Esophagus (tissue), 2 donors: ENCODE measurements around the gene KRTAP4-3. TPM values are rescaled to one million over a fixed set of nuclear protein-coding genes. Genes with fewer than 3 reads are reported as not detected.
"Not testable (repeated sequence)": the region's sequence is repeated elsewhere in the genome, so short reads cannot be mapped to it uniquely, and the experiment has no call there.

Experiments used
- H3K27ac ChIP-seq, 2 donors: one replicate each; pipeline ENCODE4 v1.5.1; 2013; ENCODE audit warnings: low read depth in 2 of 2, mild to moderate bottlenecking in 2 of 2, inconsistent platforms in 1 of 2, low read length in 1 of 2, moderate library complexity in 1 of 2
- H3K27me3 ChIP-seq, 2 donors: one replicate each; pipeline ENCODE4 v1.6.1; 2013; ENCODE audit warnings: low read length in 2 of 2, control low read depth in 1 of 2, mild to moderate bottlenecking in 1 of 2; ENCODE audit not compliant: insufficient read depth in 2 of 2, control insufficient read depth in 1 of 2
- H3K36me3 ChIP-seq, 2 donors: one replicate each; pipeline ENCODE4 v1.6.1; 2013; ENCODE audit warnings: low read length in 1 of 2; ENCODE audit not compliant: control insufficient read depth in 2 of 2, insufficient read depth in 2 of 2
- H3K4me1 ChIP-seq, 2 donors: one replicate each; pipeline ENCODE4 v1.6.1; 2013; ENCODE audit warnings: low read length in 1 of 2; ENCODE audit not compliant: control insufficient read depth in 2 of 2, insufficient read depth in 2 of 2
- H3K4me3 ChIP-seq, 2 donors: one replicate each; pipeline ENCODE4 v1.5.1; 2013; ENCODE audit warnings: low read length in 2 of 2, mild to moderate bottlenecking in 2 of 2, low read depth in 1 of 2, moderate library complexity in 1 of 2
- H3K9me3 ChIP-seq, 2 donors: one replicate each; pipeline ENCODE4 v1.6.1; 2013; ENCODE audit warnings: mild to moderate bottlenecking in 2 of 2, low read depth in 1 of 2, low read length in 1 of 2, moderate library complexity in 1 of 2; ENCODE audit not compliant: control insufficient read depth in 2 of 2, insufficient read depth in 1 of 2
- WGBS, 2 donors: extraction: QIAGEN DNeasy Blood & Tissue Kit; methylation state at CpG; one replicate each; pipeline ENCODE4 v1.1.7; 2013; 5-methylcytosine and 5-hydroxymethylcytosine counted together
- polyA plus RNA-seq, 2 donors: library from polyadenylated mRNA; stranded (reverse); fragments of 200-250 nt; gene quantifications; one replicate each; pipeline ENCODE4 v1.2.3, GENCODE V29; 2013
- donor health status: healthy with polysubstance abuse.
- donor health status: Bipolar disorder and iron deficiency.

The KRTAP4-3 gene
- polyA plus RNA-seq, 2 donors = not detected

- H3K36me3 ChIP-seq, H3K9me3 ChIP-seq, H3K27me3 ChIP-seq, H3K4me3 ChIP-seq, H3K4me1 ChIP-seq, H3K27ac ChIP-seq: not testable (repeated sequence)
- 81 to 90% methylated on average over 8 to 12 of the region's 12 CpGs for WGBS, 2 donors
These were observed 44.6 kb downstream of the KRTAP4-3 start for GRCh38 chr17:41123292-41123990.

- no peaks in the 10 kb centered on the region for H3K4me1 ChIP-seq
- no peaks in the 10 kb centered on the region for H3K9me3 ChIP-seq
- no peaks in the 10 kb centered on the region for H3K36me3 ChIP-seq
- no peak overlapping the region for H3K4me3 ChIP-seq
- H3K27ac ChIP-seq = no peak overlapping the region
- H3K27me3 ChIP-seq = no peaks in the 10 kb centered on the region
- WGBS, 2 donors = 80 to 91% methylated on average over 2 of the region's 2 CpGs
These were observed 46.3 kb downstream of the KRTAP4-3 start for GRCh38 chr17:41121742-41122141.

GRCh38 chr17:41119696-41120690 is 48.0 kb downstream of the KRTAP4-3 start:
- H3K4me3 ChIP-seq, H3K4me1 ChIP-seq, H3K27me3 ChIP-seq, H3K36me3 ChIP-seq, H3K27ac ChIP-seq, H3K9me3 ChIP-seq: not testable (repeated sequence)
- 52 to 58% methylated on average over 11 of the region's 11 CpGs for WGBS, 2 donors

GRCh38 chr17:41118721-41119120 is 49.3 kb downstream of the KRTAP4-3 start:
- WGBS, 2 donors = 76 to 81% methylated on average over 4 of the region's 4 CpGs
- H3K9me3 ChIP-seq = no peaks in the 10 kb centered on the region

GRCh38 chr17:41117846-41118386 is 50.1 kb downstream of the KRTAP4-3 start, which contains the start of gene KRTAP4-11:
TSS of gene KRTAP4-11 (minus strand) at chr17:41118373. CDS start at chr17:41118315, 58 bp downstream.
- not testable (repeated sequence) for H3K9me3 ChIP-seq, H3K4me1 ChIP-seq, H3K27me3 ChIP-seq, H3K27ac ChIP-seq, H3K36me3 ChIP-seq, H3K4me3 ChIP-seq
- 77 to 84% methylated on average over 9 to 10 of the region's 10 CpGs for WGBS, 2 donors

More at GRCh38 chr17:41118721-41119120, 49.3 kb downstream of the KRTAP4-3 start:
- no peaks in the 10 kb centered on the region for H3K36me3 ChIP-seq
- H3K4me3 ChIP-seq = no peak overlapping the region
- H3K4me1 ChIP-seq = no peaks in the 10 kb centered on the region
- no peaks in the 10 kb centered on the region for H3K27me3 ChIP-seq
- no peak overlapping the region for H3K27ac ChIP-seq

Other genes with a start within 250 kb of the KRTAP4-3 start
- gene KRT23, start 230.6 kb downstream of the KRTAP4-3 start, polyA plus RNA-seq = 10 to 100 TPM in 1 of 2 donors, 1 to 10 TPM in 1; 5.1 to 23.6 TPM
- not detected for gene KRT39, start 201.3 kb downstream of the KRTAP4-3 start, polyA plus RNA-seq
- gene KRT40, start 183.9 kb downstream of the KRTAP4-3 start, polyA plus RNA-seq = under 1 TPM; 0.18 to 0.20 TPM
- not detected for gene KRTAP3-3, start 174.1 kb downstream of the KRTAP4-3 start, polyA plus RNA-seq
- gene KRTAP3-2, start 168.3 kb downstream of the KRTAP4-3 start, polyA plus RNA-seq = 10 to 100 TPM in 1 of 2 donors, 1 to 10 TPM in 1; 1.8 to 43.5 TPM
- under 1 TPM in 1 of 2 donors, not detected in 1; 0.39 TPM for gene KRTAP3-1, start 159.1 kb downstream of the KRTAP4-3 start, polyA plus RNA-seq
- under 1 TPM in 1 of 2 donors, not detected in 1; 0.09 TPM for gene KRTAP1-5, start 141.0 kb downstream of the KRTAP4-3 start, polyA plus RNA-seq
- not detected for gene KRTAP1-4, start 138.0 kb downstream of the KRTAP4-3 start, polyA plus RNA-seq
- not detected for gene KRTAP1-3, start 133.3 kb downstream of the KRTAP4-3 start, polyA plus RNA-seq
- under 1 TPM; 0.04 to 0.16 TPM for gene KRTAP1-1, start 126.8 kb downstream of the KRTAP4-3 start, polyA plus RNA-seq
- gene KRTAP2-1, start 120.9 kb downstream of the KRTAP4-3 start, polyA plus RNA-seq = not detected
- not detected for gene KRTAP2-2, start 113.0 kb downstream of the KRTAP4-3 start, polyA plus RNA-seq
- under 1 TPM in 1 of 2 donors, not detected in 1; 0.10 TPM for gene KRTAP2-3, start 108.1 kb downstream of the KRTAP4-3 start, polyA plus RNA-seq
- not detected for gene KRTAP2-4, start 102.3 kb downstream of the KRTAP4-3 start, polyA plus RNA-seq
- gene KRTAP4-7, start 84.1 kb downstream of the KRTAP4-3 start, polyA plus RNA-seq = not detected
- gene KRTAP4-8, start 70.1 kb downstream of the KRTAP4-3 start, polyA plus RNA-seq = not detected
- not detected for gene KRTAP4-16, start 66.0 kb downstream of the KRTAP4-3 start, polyA plus RNA-seq
- gene KRTAP4-9, start 62.8 kb downstream of the KRTAP4-3 start, polyA plus RNA-seq = not detected
- gene KRTAP4-11, start 49.8 kb downstream of the KRTAP4-3 start, polyA plus RNA-seq = not detected
- not detected for gene KRTAP4-12, start 44.0 kb downstream of the KRTAP4-3 start, polyA plus RNA-seq
- gene KRTAP4-6, start 27.7 kb downstream of the KRTAP4-3 start, polyA plus RNA-seq = not detected
- not detected for gene KRTAP4-5, start 18.4 kb downstream of the KRTAP4-3 start, polyA plus RNA-seq
- not detected for gene KRTAP4-4, start 7.5 kb downstream of the KRTAP4-3 start, polyA plus RNA-seq
- gene KRTAP4-2, start 10.0 kb upstream of the KRTAP4-3 start, polyA plus RNA-seq = not detected
- gene KRTAP4-1, start 16.7 kb upstream of the KRTAP4-3 start, polyA plus RNA-seq = not detected
- not detected for gene KRTAP9-1, start 21.7 kb upstream of the KRTAP4-3 start, polyA plus RNA-seq
- not detected for gene KRTAP9-2, start 58.4 kb upstream of the KRTAP4-3 start, polyA plus RNA-seq
- not detected for gene KRTAP9-3, start 64.2 kb upstream of the KRTAP4-3 start, polyA plus RNA-seq
- gene KRTAP9-8, start 69.8 kb upstream of the KRTAP4-3 start, polyA plus RNA-seq = not detected
- not detected for gene KRTAP9-4, start 81.5 kb upstream of the KRTAP4-3 start, polyA plus RNA-seq
- gene KRTAP9-9, start 87.2 kb upstream of the KRTAP4-3 start, polyA plus RNA-seq = not detected
- not detected for gene KRTAP9-6, start 97.2 kb upstream of the KRTAP4-3 start, polyA plus RNA-seq
- gene KRTAP9-7, start 107.5 kb upstream of the KRTAP4-3 start, polyA plus RNA-seq = not detected
- gene KRTAP29-1, start 134.6 kb upstream of the KRTAP4-3 start, polyA plus RNA-seq = not detected
- gene KRTAP16-1, start 141.1 kb upstream of the KRTAP4-3 start, polyA plus RNA-seq = not detected
- gene KRTAP17-1, start 147.5 kb upstream of the KRTAP4-3 start, polyA plus RNA-seq = not detected
- gene KRT33A, start 182.6 kb upstream of the KRTAP4-3 start, polyA plus RNA-seq = 1 to 10 TPM in 1 of 2 donors, under 1 TPM in 1; 0.69 to 1.2 TPM
- under 1 TPM; 0.12 to 0.16 TPM for gene KRT33B, start 201.6 kb upstream of the KRTAP4-3 start, polyA plus RNA-seq
- under 1 TPM; 0.19 to 0.20 TPM for gene KRT34, start 214.1 kb upstream of the KRTAP4-3 start, polyA plus RNA-seq
- 10 to 100 TPM in 1 of 2 donors, 1 to 10 TPM in 1; 3.8 to 16.7 TPM for gene KRT31, start 229.4 kb upstream of the KRTAP4-3 start, polyA plus RNA-seq